Hepatocyte (in vitro differentiated cells): Measurements from ENCODE around the gene FIBP. TPM values are rescaled to one million over a fixed set of nuclear protein-coding genes. Genes with fewer than 3 reads are reported as not detected.

ENCODE experiments used
- DNase-seq: peaks from one replicate; pipeline ENCODE4 v3.0.0-alpha.2; 2016; ENCODE audit warnings: low spot score
- H2AFZ ChIP-seq: fragments of 200-600 bp; sonication (generic); 2 replicates; pipeline ENCODE4 v1.6.0; 2016; ENCODE audit warnings: antibody characterized with exemption, mild to moderate bottlenecking
- H3K27ac ChIP-seq: fragments of 200-600 bp; sonication (generic); 2 replicates; pipeline ENCODE4 v1.5.1; 2016; ENCODE audit warnings: mild to moderate bottlenecking
- H3K27me3 ChIP-seq: fragments of 200-600 bp; sonication (generic); 2 replicates; pipeline ENCODE4 v1.6.1; 2016
- H3K36me3 ChIP-seq: fragments of 200-600 bp; sonication (generic); replicated peaks from 2 replicates; pipeline ENCODE4 v1.5.1; 2016; ENCODE audit warnings: low read depth; ENCODE audit not compliant: insufficient read depth
- H3K4me1 ChIP-seq: fragments of 200-600 bp; sonication (generic); 2 replicates; pipeline ENCODE4 v1.5.1; 2016; ENCODE audit warnings: mild to moderate bottlenecking, moderate library complexity; ENCODE audit not compliant: insufficient read depth
- H3K4me2 ChIP-seq: fragments of 200-600 bp; sonication (generic); 2 replicates; pipeline ENCODE4 v1.6.0; 2016
- H3K4me3 ChIP-seq: fragments of 200-600 bp; sonication (generic); 2 replicates; pipeline ENCODE4 v1.5.1; 2016; ENCODE audit warnings: mild to moderate bottlenecking
- H3K79me2 ChIP-seq: fragments of 200-600 bp; sonication (generic); 2 replicates; pipeline ENCODE4 v1.6.0; 2017; ENCODE audit warnings: mild to moderate bottlenecking
- H3K9me2 ChIP-seq: fragments of 200-600 bp; sonication (generic); replicated peaks from 2 replicates; pipeline ENCODE4 v1.6.0; 2017; ENCODE audit warnings: mild to moderate bottlenecking; ENCODE audit not compliant: insufficient read depth
- H3K9me3 ChIP-seq: fragments of 200-600 bp; sonication (generic); 2 replicates; pipeline ENCODE4 v1.5.1; 2016; ENCODE audit warnings: low read depth, mild to moderate bottlenecking
- H4K20me1 ChIP-seq: fragments of 200-600 bp; sonication (generic); 2 replicates; pipeline ENCODE4 v1.6.0; 2016; ENCODE audit warnings: mild to moderate bottlenecking; ENCODE audit not compliant: insufficient read depth, poor library complexity, severe bottlenecking
- EZH2 ChIP-seq: fragments of 200-600 bp; sonication (generic); IDR thresholded peaks from 2 replicates; pipeline ENCODE4 v1.6.1; 2016; ENCODE audit warnings: antibody characterized with exemption, mild to moderate bottlenecking, borderline replicate concordance
- EZH2phosphoT487 ChIP-seq: fragments of 200-600 bp; sonication (generic); IDR thresholded peaks from one replicate; pipeline ENCODE4 v1.6.1; 2018; ENCODE audit warnings: antibody characterized with exemption, mild to moderate bottlenecking, low read depth, moderate library complexity; ENCODE audit not compliant: unreplicated experiment, severe bottlenecking
- WGBS: methylation state at CpG from one replicate; pipeline ENCODE4 v1.1.6; 2016; ENCODE audit warnings: low lambda C conversion rate; ENCODE audit errors: missing lambda C conversion rate; 5-methylcytosine and 5-hydroxymethylcytosine counted together
- polyA plus RNA-seq: library from polyadenylated mRNA; unstranded; fragments of >200 nt; fragmentation: Nextera tagmentation; extraction: Ambion mirVana; gene quantifications from 2 replicates; pipeline ENCODE4 v1.2.1, GENCODE V29; 2016
- total RNA-seq: library from RNA; depleted of rRNA; stranded (reverse); fragments of >200 nt; gene quantifications from 2 replicates; pipeline ENCODE4 v1.2.3, GENCODE V29; 2014
- TF ChIP-seq, protein P1 (sequence below): fragments of 200-600 bp; sonication (generic); IDR thresholded peaks from 2 replicates; pipeline ENCODE4 v1.5.1; 2016; ENCODE audit warnings: antibody characterized with exemption, mild to moderate bottlenecking; ENCODE audit not compliant: poor library complexity

Gene FIBP
- total and polyA plus RNA-seq, 2 experiments from 2014 or later: 74.9 to 93.6 TPM

DNA sequence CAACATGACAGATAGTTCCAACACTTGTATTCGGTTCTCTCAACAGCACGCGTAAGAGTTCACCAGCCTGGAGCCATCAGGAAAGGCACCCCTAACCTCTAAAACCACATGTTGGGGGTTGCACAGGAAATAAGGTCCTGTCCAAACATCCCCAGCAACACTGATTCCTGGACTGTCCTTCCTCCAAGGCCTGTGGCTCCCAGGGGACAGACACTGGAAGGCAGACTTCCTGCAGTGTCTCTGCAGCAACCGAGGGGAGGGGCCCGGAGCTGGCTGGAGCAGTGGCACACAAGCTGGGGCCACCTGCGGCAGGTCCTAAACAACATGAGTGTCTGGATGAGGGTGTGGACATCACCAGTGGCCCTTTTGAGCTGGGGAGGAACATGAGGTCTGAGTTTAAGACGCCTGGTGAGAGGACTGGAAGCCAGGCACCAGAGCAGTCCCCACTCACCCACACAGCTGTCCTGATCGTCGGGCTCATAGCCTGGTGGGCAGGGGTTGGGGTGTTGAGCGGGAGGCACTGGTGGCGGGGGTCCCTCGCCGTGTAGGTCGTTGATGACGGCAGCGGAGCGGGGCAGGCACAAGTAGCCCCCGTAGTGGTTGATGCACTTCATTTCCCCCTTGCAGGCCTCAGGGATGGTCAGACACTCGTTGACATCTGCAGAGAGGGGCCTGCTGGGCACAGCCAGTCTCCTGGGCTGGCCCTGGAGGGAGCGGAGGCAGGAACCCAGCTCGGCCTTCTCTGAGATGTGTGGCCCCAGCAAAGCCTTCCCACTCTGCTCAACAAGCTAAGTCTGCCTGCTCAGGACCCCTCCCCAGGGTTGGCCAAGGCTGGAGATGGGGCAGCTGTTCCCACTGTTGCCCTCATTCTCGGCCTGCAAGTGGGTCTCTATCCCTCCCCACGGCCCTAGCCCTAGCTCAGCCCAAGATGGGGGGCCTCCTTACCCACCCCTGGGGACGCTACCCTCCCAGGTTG, 17.3 kb downstream of the FIBP start:
- no peak for DNase-seq
- H3K9me2 ChIP-seq: no peaks in the 10 kb centered on the region
- H3K36me3 ChIP-seq: no peaks in the 10 kb centered on the region
- no peak for TF ChIP-seq EZH2phosphoT487
- no peak for TF ChIP-seq EZH2
- TF ChIP-seq, protein P1, sequence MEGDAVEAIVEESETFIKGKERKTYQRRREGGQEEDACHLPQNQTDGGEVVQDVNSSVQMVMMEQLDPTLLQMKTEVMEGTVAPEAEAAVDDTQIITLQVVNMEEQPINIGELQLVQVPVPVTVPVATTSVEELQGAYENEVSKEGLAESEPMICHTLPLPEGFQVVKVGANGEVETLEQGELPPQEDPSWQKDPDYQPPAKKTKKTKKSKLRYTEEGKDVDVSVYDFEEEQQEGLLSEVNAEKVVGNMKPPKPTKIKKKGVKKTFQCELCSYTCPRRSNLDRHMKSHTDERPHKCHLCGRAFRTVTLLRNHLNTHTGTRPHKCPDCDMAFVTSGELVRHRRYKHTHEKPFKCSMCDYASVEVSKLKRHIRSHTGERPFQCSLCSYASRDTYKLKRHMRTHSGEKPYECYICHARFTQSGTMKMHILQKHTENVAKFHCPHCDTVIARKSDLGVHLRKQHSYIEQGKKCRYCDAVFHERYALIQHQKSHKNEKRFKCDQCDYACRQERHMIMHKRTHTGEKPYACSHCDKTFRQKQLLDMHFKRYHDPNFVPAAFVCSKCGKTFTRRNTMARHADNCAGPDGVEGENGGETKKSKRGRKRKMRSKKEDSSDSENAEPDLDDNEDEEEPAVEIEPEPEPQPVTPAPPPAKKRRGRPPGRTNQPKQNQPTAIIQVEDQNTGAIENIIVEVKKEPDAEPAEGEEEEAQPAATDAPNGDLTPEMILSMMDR: no peak
- H3K27me3 ChIP-seq: no peaks in the 10 kb centered on the region
- H3K27ac ChIP-seq: peak overlapping the region; percentile 65
- H2AFZ ChIP-seq: no peak overlapping the region
- H4K20me1 ChIP-seq: no peaks in the 10 kb centered on the region
- H3K79me2 ChIP-seq: no peaks in the 10 kb centered on the region
- peak overlapping the region; percentile 99 for H3K4me2 ChIP-seq
- H3K9me3 ChIP-seq: no peaks in the 10 kb centered on the region
- WGBS: 84% methylated on average over 16 of the region's 24 CpGs
- no peaks in the 10 kb centered on the region for H3K4me1 ChIP-seq
- no peak overlapping the region for H3K4me3 ChIP-seq

DNA sequence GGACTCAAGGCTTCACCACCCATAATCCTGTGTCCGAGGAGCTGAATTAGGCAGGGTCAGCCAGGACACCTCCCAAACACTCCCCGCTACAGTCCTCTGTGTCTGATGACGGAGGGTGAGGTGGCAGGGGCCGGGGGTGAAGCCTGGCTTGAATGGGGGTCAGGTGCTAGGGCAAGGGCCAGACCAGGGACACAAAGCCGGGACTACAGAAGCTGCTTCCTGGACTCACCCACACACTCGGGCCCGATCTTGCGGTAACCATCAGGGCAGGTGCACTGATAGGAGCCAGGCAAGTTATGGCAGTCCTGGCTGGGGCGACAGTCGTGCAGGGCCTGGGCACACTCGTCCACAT, 18.0 kb downstream of the FIBP start:
- H3K27ac ChIP-seq: no peak overlapping the region
- no peaks in the 10 kb centered on the region for H3K9me3 ChIP-seq
- WGBS: 98% methylated on average over 10 of the region's 11 CpGs
- TF ChIP-seq EZH2 (no peak), EZH2phosphoT487 (no peak)
- TF ChIP-seq, protein P1: no peak
- no peaks in the 10 kb centered on the region for H3K9me2 ChIP-seq
- no peaks in the 10 kb centered on the region for H3K27me3 ChIP-seq
- H3K79me2 ChIP-seq: no peaks in the 10 kb centered on the region
- H4K20me1 ChIP-seq: no peaks in the 10 kb centered on the region
- no peak for DNase-seq
- no peaks in the 10 kb centered on the region for H3K36me3 ChIP-seq
- no peak overlapping the region for H2AFZ ChIP-seq
- no peak overlapping the region for H3K4me2 ChIP-seq
- H3K4me1 ChIP-seq: no peaks in the 10 kb centered on the region
- no peak overlapping the region for H3K4me3 ChIP-seq

DNA sequence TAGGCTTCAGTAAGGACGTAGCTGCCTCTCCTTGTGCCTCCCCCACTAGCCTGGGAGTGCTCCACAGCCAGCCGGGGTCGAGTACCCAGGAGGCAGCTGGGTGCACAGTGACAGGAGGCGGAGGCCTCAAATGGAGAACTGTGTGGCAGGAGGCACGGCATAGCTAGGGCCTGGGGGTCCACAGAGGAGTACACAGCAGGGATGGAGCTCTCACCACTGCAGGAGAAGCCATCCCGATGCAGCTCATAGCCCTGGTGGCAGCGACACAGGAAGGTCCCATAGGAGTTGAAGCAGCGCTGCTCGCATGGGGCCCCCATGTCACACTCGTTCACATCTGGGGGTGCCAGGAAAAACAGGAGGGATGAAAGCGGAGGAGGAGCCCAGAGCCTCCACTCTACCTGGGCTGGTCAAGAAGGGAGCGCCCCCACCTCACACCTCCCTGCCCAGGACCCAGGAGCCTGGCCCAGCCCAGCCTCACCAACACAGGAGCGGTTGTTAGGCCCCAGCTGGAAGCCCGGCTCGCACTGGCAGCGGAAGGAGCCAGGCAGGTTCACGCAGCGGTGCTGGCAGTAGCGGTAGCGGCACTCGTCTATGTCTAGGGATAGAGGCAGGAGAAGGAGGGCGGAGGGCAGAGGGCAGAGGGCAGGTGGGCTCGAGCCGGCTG, 18.5 kb downstream of the FIBP start:
- Histone ChIP-seq H3K4me1 (no peaks in the 10 kb centered on the region), H3K27me3 (no peaks in the 10 kb centered on the region), H2AFZ (no peak overlapping the region), H3K36me3 (no peaks in the 10 kb centered on the region), H3K9me2 (no peaks in the 10 kb centered on the region), H3K9me3 (no peaks in the 10 kb centered on the region), H3K79me2 (no peaks in the 10 kb centered on the region), H3K4me3 (no peak overlapping the region), H3K27ac (no peak overlapping the region), H3K4me2 (no peak overlapping the region), H4K20me1 (no peaks in the 10 kb centered on the region)
- TF ChIP-seq, protein P1: no peak
- no peak for TF ChIP-seq EZH2phosphoT487
- no peak for TF ChIP-seq EZH2
- WGBS: 94% methylated on average over 24 of the region's 24 CpGs
- no peak for DNase-seq
